Activated CD4-positive, alpha-beta T cell treated with anti-CD3 and anti-CD28 coated beads for 48 hours (primary cell): Measurements from ENCODE around the gene TRIP13.

Source experiments
- DNase-seq: peaks from one replicate; pipeline ENCODE4 v3.0.0-alpha.2; 2020

The TRIP13 gene

DNA sequence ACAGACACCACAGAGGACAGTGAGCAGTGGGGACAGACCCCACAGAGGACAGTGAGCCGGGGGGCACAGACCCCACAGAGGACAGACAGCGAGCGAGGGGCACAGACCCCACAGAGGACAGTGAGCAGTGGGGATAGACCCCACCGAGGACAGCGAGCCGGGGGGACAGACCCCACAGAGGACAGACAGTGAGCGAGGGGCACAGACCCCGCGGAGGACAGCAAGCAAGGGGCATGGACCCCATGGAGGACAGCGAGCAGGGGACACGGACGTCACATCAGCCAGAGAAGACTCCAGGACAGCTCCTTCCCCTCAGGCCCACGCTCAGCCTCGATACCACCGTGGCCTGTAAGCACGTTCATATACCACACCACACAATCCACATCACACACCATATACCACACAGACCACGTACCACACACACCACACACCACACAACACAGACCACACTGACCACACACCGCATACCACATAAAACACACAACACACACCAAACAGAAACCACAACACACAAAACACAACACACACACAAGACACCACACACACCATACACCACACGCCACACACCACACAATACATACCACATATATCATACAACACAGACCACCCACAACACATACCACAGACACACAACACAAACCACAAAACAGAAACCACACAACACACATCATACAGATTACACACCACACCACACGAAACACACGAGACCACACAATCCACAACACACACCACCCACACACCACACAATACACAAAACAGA is 36.7 kb upstream of the TRIP13 start:
- peak; percentile 20 for DNase-seq

DNA sequence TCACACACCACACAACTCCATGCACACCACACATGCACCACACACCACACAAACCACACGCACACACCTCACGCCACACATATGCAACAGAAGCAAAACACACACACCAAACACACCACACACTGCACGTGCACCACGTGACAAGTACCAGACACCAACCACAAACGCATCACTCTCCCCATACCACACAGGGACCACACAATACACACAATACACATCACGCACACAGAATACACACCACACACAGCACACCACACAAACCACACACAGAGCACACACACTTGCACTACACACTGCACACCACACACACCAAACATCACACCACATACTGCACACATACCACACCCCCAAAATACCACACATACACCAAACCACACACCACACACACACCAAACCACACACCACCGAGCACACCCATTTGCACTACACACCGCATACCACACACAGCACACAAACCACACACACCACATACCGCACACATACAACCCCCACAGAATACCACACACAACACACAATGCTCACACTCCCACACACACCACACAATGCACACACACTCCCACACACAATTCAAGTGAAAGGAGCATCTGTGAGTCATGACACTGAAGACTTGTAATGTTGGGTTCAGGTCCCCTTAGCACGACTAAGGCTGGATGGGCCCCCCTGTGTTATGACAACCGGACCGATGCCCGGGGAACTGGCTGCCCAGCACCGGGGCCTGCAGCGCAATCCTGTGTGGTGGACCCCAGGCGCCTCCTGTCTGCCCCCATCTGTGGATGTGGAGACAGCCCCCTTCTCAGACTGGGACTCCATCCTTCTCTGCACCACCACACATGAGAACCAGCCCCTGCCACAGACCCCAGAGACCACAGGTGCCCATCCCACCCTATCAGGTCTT is 35.9 kb upstream of the TRIP13 start:
- no peak for DNase-seq

DNA sequence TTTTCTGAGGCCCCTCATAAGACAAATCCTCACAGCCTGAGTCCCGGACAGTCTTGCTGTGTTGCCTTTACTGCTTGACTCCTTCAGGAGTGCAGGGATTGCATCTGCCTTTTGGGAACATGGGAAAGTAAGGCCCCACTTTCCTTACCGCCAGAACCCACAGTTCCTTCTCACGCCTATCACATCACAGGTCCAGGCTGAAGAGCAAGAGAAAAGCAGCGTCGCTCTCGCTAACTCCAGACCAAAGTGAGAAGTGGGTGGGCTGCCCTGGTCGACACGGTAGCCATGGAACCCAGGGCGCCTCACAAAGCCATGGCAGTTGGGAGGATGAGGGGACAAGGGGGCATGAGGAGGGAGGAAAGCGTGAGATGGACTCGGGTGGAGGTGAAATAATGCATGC is 34.0 kb upstream of the TRIP13 start:
- no peak for DNase-seq

DNA sequence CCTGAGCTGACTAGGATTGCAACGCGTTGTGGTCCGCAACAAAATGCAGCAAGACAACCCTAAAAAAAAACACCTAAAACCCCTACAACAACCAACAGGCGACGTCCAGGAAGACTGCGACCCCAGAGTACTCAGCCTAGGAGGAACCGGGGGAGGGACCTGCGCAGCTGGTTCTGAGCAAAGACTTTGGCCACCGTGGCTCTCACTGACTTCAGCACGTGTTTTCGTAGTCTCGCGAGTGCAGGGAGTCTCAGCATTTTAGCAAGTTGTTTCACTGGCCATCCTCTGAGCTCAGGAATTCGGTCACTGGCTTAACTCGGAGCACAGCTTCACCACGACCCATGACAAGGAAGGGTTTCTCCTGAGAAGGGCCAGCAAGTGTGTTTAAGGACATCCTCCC is 33.3 kb upstream of the TRIP13 start:
- no peak for DNase-seq

DNA sequence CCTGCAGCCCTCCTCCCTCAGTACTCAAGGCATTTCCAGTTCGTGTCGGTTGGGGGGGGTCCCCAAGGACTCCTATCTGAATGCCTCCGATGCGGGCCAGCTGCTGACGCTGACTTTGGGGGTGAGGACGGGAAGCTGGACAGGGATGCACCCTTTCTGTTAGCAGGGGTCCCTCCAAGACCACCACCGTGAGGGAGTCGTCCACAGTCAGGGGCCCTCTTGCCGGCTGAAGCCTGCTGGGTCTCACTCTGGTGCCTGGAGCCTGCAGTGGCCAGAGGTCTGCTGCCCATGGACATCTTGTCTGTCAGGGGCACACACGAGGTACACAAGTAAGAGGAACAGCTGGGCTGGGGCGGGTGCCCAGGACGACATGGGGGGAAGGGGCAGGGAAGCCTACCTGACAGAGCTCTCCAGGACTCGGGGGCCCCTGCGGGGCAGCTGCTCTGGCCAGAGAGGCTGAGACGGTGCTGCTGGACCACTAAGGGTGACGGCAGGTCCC is 32.8 kb upstream of the TRIP13 start:
- DNase-seq = no peak

DNA sequence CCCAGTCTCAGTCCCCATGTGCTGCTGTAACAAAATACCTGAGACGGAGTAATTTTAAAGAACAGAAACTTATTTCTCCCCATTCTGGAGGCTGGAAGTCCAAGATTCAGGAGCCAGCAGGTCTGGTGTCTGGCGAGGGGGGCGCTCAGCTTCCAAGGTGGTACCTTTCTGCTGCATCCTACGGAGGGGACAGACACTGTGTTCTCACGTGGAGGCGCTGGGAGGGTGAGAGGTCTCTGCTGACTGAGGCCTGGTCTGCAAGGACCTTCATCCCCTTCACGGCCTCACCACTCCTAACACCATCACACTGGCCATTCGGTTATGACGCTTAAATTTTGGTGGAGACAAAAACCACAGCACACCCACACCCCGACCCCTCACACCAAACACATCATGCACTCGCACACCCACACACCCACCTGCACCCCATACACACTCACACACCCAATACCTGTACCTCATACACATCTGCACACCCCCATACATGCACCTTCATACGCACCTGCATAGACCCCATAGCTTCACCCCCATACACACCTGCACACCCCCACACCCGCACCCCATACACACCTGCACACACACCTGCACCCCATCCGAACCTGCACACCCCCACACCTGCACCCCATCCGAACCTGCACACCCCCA is 32.1 kb upstream of the TRIP13 start:
- DNase-seq = no peak

DNA sequence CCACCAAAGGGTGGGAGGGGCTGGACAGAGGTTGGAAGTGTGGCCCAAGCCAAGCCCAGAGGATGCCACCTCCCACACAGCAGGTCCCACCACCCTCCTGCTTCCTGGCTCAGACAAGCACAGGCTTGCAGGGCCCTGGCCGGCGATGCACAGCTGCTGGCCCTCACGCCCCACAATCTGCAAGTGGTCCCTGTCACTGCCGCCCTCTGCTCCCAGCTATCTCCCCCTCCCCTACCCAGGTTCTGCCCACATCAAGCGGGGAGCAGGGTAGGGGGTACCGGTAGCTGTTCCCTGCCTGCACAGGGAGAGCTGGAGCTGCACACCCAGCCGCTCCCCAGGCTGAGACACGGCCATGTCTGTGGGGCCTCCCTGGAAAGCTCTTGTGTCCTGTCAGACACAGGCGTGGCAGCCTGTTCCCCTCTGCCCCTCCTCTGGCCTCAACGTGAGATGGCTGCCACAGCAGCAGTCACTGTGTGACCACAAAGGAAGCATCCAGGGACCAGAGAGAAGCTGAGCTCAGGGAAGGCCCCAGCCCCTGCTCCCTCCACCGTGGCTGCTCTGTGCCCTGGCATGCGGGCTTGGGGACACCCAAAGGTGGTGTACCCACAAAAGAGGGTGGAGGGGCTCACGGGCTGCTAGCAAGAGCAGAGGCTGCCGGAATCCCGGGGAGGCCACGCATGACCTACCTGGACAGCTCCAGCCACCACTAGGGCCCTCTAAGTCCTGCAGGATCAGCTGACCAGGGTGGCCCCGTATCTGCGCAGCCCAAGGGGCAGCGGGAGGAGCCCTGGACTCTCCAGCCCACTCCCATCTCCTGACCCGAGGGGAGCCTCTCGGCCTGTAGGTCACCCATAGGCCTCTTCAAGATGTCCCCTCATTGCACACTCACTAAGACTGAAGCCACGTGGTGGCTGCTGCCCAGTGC is 31.0 kb upstream of the TRIP13 start:
- no peak for DNase-seq

DNA sequence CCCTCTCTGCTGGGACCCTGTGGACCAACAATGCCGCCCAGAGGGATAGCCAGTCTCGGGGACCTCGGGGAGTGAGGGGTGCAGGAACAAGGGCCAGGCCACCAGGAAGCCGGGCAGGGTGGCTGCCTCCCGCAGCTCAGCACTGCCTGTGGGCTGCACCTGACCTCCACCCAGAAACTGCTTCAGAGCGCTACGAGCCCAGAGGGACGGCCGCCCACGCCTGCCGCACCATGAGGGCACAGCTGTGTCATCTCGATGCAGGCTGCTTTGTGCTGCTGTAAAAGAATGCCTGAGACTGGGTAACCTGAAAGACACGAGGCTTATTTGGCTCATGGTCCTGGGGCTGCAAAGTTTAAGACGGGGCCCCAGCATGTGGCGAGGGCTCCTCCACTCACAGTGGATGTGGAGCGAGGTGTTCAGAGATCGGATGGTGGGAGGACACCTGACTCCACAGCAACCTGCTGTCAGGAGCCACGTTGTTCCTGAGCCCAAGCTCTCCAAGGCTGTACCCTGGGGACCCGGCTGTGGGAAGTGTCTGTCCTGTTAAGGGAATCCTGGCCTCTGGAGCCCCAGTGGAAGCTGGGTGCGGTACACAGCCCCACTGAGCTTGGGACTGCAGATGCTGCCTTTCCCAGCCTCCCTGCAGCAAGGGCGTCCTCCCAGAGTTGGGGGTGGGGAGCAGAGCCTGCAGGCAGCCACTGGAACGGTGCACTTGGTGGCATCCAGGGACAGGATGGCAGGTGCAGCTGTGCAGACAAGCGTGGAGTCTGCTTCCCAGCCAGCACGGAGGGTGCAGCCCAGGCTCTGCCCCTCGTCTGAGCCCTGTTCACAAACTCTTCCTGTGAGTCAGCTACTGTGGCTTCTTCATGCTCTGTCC is 30.1 kb upstream of the TRIP13 start:
- no peak for DNase-seq

DNA sequence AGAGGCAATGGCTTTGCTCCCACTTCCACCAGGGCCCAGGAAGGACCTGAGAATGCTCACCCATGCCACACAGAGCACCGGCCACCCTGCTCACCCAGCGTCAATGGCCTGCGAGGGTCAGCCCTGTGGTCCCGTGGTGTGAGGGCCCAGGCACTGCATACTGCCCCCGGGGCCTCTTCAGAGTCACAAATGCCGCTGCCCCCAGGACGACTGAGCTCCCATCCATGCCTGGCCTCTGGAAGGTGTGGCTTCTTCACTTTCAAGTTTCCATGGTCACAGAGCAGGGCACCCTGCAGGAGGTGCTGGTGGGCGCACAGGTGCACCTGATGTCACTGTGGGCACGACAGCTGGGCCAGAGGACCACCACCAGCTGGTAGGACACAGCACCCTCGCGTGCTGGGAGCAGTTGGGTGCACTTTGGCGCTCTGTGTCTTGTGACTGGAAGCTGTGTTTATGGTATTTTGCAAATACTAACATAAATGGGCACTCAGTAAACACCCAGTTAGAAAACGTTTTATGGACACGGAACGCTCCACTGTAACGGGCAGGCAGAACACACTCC is 29.4 kb upstream of the TRIP13 start:
- no peak for DNase-seq

DNA sequence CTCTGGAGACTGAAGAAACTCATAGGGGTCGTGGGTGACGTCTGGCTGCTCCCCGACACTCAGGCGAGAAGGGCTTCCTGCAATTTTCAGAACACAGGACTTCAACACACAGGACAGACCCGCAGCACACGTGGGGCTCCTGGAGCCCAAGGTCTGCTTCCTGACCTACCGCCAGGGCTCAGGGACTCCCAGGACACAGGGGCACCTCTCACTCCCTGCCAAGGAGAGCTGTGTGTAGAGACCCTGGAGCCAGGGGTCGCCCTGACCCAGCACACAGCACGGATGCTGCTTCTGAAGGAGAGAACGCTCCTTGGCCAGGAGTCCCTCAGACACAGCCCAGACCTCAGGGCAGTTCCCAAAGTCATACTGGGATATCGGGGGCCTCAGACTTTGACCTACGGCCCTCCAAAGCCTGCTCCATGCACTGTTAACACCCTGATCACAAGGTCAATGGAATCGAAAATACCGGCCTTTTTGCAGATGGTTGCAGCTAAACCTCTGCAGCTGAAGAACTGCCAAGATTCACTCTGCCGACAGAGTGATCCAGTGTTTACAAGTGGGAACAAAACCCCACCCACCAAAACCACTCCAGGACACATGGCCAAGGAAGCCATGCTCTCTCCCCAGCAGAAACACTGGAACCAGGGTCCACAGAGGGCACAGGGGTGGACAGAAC is 28.1 kb upstream of the TRIP13 start:
- DNase-seq = no peak

DNA sequence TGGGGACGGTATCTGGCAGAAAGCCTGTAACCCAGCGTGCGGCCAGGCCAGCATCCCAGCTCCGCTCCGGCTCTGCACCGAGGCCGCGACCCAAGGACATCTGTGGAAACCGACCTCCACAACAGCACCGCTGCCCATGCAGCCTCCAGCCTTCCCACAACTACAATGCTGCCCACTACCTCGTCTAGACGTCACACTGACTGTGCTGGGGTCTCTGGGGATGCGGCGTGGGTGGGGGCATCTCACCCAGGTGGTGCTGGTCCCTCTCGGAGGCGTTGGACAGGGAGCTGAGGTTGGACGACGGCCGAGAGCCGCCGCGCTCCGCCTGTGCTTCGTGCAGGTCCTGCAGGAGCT is 27.5 kb upstream of the TRIP13 start:
- no peak for DNase-seq

DNA sequence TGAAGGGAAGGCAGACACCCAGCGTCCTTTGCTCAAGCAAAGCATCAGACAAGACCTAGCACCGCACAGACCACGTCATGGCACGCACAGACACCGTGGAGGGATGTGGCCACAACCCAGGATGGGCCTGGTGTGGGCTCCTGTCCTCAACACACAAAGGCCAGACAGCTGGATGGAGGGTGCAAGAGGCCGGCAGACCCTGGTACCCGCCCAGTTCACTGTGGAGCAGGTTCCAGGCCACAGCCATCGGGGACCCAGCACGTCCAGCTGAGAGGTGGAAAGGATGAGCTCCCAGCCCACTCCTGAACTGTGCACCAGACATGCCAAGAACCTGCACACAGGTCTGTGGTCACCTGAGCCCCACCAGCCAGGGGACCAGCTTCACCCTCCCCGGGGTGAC is 26.9 kb upstream of the TRIP13 start:
- DNase-seq = no peak

DNA sequence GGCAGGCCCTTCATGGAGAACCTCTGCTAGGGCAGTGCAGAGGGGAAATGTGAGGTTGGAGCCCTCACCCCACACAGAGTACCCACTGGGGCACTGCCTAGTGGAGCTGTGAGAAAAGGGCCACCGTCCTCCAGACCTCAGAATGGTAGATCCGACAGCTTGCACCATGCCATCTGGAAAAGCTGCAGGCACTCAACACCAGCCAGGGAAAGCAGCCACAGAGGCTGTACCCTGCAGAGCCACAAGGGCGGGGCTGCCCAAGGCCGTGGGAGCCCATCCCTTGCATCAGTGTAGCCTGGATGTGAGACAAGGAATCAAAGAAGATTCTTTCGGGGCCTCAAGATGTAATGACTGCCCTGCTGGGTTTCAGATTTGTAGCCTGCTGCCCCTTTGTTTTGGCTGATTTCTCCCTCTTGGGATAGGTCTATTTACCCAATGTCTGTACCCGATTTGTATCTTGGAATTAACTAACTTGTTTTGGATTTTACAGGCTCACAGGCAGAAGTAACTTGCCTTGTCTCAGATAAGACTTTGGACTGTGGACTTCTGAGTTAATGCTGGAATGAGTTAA is 25.3 kb upstream of the TRIP13 start:
- no peak for DNase-seq

DNA sequence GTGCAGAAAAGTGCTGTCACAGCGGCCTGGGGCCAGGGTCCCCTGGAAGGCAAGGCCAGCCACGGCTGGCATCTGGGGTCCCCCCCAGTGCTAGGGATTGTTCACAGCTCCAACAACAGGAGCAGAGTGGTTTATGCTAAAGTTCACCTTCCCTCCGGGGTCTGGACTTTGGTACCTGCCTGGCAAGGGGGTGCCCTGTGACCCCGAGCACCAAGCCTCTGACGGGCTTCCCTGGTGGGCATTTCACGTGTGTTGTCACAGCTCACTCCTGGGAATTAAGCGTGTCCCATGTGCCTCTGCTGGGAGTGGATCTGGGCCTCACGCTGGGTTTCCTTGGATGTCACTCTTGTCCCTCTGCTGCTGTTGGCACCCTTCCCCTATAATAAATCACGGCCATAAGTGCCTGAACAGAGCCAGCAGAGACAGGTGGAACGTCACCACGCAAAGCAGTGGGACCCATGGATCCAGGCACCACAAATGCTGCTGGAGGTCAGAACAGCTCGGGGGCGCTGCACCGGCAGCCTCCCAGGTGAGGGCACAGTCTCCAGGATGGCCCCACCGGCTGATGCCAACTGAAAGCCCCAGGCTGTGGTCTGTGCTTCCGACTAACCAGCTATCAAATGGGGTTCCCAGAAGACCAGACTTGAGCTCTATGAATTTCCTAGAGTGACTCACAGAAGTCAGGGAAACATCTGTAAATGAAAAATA is 24.1 kb upstream of the TRIP13 start:
- no peak for DNase-seq

DNA sequence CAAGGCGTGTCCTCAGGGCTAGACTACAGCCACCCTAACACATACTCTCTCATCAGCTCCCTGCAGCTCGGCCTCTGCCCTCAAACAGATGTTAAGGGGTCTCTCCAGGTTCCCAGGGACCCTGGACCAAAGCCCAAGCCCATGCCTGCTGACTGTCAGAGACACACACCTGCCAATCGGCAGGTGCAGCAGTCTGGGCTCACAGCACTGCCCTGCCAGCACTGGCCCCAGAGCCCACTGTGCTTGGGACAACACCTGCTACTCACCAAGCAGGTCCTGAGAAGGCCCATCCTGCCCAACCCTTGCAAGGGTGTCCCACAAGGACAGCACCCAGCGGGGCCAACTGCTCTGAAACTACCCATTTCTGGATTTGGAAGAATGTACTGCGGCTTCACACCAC is 21.7 kb upstream of the TRIP13 start:
- no peak for DNase-seq

DNA sequence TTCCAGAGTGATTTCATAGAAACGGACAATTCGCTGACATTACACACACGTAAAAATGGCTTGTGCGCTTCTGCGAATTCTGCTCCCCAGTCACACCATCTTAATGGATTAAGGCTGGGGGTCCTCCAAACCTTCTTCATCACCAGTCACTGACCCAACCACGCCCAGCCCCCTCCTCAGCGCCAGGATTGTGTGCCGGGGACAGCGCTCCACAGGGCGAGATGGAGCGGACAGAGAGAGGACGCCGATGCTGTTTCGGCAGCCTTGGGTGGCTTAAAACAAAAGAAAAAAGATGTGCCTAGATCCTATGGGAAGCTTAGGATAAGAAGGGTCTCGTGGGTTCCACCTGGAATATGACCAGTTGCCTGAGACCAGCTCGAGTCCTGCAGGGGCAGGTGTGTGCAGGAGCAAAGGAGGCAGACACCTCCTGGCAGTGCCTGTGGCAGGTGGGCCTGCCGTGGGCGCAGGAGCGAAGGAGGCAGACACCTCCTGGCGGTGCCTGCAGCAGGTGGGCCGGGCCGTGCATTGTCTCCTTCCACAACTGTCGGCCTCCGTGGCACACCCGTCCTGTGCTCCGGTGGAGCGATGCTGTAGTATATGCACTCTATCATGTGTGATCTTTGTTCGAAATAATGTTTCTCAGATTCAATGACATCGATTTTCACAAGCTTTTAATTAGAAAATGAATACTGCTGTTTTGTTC is 20.9 kb upstream of the TRIP13 start:
- no peak for DNase-seq

DNA sequence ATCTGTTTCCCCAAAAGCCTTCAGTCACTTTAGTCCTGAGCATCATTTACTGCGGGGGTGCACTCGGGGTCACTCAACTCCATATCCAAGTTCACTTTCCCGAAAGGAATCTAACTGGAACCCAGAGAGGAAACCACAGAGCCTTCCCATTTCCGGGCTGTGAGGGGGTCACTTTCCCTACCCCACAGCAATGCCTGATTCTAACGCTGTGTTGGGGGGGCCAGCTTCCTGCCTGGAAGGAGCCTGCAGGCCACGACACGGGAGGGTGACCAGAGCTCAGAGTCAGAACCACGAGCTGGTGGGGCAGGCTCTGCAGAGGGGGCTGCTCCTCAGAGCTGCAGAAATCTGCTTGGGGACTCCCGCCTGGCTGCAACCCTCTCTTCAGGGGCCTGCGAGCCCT is 20.4 kb upstream of the TRIP13 start:
- no peak for DNase-seq

DNA sequence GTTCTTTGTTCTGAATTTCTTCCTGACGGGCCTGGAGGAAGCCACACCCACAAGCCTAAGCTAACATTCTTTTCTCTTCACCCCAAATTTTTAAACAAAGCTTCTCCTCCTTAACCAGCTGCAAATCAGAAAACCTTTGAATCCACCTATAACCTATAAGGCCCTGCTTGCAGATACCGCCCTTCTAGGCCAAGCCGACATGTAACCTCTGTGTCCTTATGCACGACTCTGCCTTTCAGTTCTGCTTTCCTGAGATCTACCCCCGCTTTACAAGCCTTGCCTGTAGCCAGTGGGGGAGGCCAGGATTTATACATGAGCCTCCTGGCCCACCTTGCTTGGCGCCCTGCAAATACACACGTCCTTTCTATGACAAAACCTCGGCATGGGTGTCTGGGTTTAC is 19.4 kb upstream of the TRIP13 start:
- DNase-seq = no peak

DNA sequence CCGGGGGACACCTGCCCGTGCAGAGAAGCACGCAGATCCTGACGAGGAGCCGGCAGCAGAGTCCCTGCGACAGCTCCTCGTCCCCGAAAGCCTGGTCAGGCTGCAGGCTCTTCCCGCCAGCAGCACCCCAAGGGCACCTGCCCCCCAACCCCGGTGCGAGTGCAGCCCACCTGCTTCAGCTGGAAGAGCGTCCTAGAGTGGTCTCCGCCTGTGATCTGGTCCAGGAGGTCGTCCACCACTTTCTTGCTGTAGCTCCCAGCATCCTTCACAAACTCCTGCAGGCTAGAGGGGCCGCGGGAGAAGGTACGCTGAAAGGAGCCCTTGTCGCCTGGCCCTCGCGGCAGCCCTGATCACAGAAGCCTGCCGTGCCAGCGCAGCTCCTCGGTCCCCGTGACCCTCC is 16.8 kb upstream of the TRIP13 start:
- DNase-seq = no peak
